Purkinje cell (primary cell): Measurements from ENCODE around the gene RASD1. TPM values are rescaled to one million over a fixed set of nuclear protein-coding genes. Genes with fewer than 3 reads are reported as not detected.

Experiments
- polyA plus RNA-seq: library from polyadenylated mRNA; unstranded; fragments of >200 nt; fragmentation: Nextera tagmentation; gene quantifications from 2 replicates; pipeline ENCODE4 v1.2.1, GENCODE V29; 2014

Gene RASD1
- polyA plus RNA-seq, result 32.2 and 55.2 TPM in 2 replicates

GRCh38 chr17:17496189-17497064 lies at the start of gene RASD1:
Gene RASD1 (minus strand): TSS chr17:17496395. CDS start chr17:17496181, 214 bp downstream.

GRCh38 chr17:17476865-17477467 lies 19.2 kb downstream of the RASD1 start, which contains the start of gene MED9:
Gene MED9 (plus strand): TSS chr17:17477000. CDS start chr17:17477042, 42 bp downstream.

Other genes with a start within 250 kb of the RASD1 start
- 117 and 187 TPM in 2 replicates for gene COPS3, start 215.1 kb downstream of the RASD1 start, polyA plus RNA-seq
- 0.78 and 0.98 TPM in 2 replicates for gene NT5M, start 193.0 kb downstream of the RASD1 start, polyA plus RNA-seq
- 6.8 and 11.5 TPM in 2 replicates for gene MED9, start 19.4 kb downstream of the RASD1 start, polyA plus RNA-seq
- 24.1 and 32.7 TPM in 2 replicates for gene PEMT, start 95.3 kb upstream of the RASD1 start, polyA plus RNA-seq
- 0.08 and 0.43 TPM in 2 replicates for gene RAI1, start 185.1 kb upstream of the RASD1 start, polyA plus RNA-seq